PFSK-1 (cell line): ENCODE measurements around the gene OR2T27.

Source experiments
- POLR2AphosphoS5 ChIP-seq: IDR thresholded peaks from 2 replicates; pipeline ENCODE4 v1.6.1; 2012; ENCODE audit warnings: low read depth, mild to moderate bottlenecking, control low read depth, low read length, moderate library complexity
- REST ChIP-seq, 2 experiments: IDR thresholded peaks; 2 replicates each; pipeline versions ENCODE4 v1.6.1 to v1.8.0; 2011 to 2012; ENCODE audit warnings: low read depth in 2 of 2, low read length in 2 of 2, control low read depth in 1 of 2, inconsistent platforms in 1 of 2, mild to moderate bottlenecking in 1 of 2, moderate library complexity in 1 of 2; ENCODE audit not compliant: insufficient read depth in 1 of 2
- SIN3A ChIP-seq: IDR thresholded peaks from 2 replicates; pipeline ENCODE4 v1.6.1; 2012; ENCODE audit warnings: mild to moderate bottlenecking, low read length, moderate library complexity, borderline replicate concordance; ENCODE audit not compliant: insufficient read depth
- TAF1 ChIP-seq: IDR thresholded peaks from 2 replicates; pipeline ENCODE4 v1.6.1; 2012; ENCODE audit warnings: low read length, control low read depth, borderline replicate concordance; ENCODE audit not compliant: insufficient read depth

GRCh38 chr1:248686815-248687214, 31.5 kb upstream of the OR2T27 start:
- TF ChIP-seq SIN3A, result no peak
- TF ChIP-seq POLR2AphosphoS5, result no peak
- TF ChIP-seq TAF1, result no peak
- no peak for TF ChIP-seq REST (IDR thresholded peaks at IDR 0.05; ENCODE audit: insufficient read depth in 1 of 2, low read depth in 2 of 2, low read length in 2 of 2)
